Measurements from ENCODE around the gene INPP5E.

INPP5E gene

DNA sequence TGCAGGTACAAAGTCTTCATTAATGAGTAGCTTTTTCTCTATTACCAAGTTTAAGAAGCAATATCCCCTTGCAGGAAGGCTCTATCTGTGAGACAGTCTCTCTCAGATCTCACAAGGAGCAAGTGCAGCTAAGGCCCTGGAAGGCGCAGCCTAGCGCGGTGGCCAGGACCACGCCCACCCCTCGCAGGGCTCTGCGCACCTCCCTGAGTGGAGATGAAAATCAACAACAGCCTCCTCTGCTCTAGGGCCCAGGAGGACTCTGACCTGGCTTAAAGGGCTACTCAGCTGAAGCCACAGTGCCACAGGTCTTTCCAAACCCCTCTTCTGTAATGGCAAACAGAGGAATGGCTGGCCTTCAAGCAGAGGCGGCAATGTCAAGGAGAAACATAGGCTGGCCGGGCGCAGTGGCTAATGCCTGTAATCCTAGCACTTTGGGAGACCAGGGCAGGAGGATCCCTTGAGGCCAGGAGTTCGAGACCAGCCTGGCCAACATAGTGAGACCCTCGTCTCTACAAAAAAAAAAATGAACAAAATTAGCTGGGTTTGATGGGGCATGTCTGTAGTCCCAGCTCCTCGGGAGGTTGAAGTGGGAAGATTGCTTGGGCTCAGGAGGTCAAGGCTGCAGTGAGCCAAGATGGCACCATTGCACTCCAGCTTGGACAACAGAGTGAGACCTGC, 31.3 kb upstream of the INPP5E start:
- Histone ChIP-seq H3K4me3 (ENCODE audit: low read length, poor library complexity, severe bottlenecking) (no peak overlapping the region), H3K9ac (ENCODE audit: low read depth, low read length, poor library complexity, severe bottlenecking) (no peak overlapping the region), H2AFZ (ENCODE audit: low read length) (no peak overlapping the region), H3K4me2 (ENCODE audit: low read depth, low read length, poor library complexity, severe bottlenecking) (no peak overlapping the region), H3K79me2 (ENCODE audit: insufficient read depth, low read length) (peaks cover 12% of the 10 kb centered on the region), H3K36me3 (ENCODE audit: insufficient read depth, low read length) (peaks cover 81% of the 10 kb centered on the region; the same call in 1 of the 2 replicates), H4K20me1 (ENCODE audit: insufficient read depth, low read length, poor library complexity, severe bottlenecking) (peaks cover 3% of the 10 kb centered on the region), H3K27me3 (ENCODE audit: insufficient read depth, low read length, poor library complexity, severe bottlenecking) (no peaks in the 10 kb centered on the region), H3K9me3 (ENCODE audit: insufficient read depth, low read depth, low read length) (no peaks in the 10 kb centered on the region), H3K4me1 (ENCODE audit: insufficient read depth, low read length, poor library complexity, severe bottlenecking) (no peaks in the 10 kb centered on the region), H3F3A (ENCODE audit: low read depth) (no peaks in the 10 kb centered on the region), H3K9me2 (replicated peaks; ENCODE audit: low read depth, low read length) (no peaks in the 10 kb centered on the region)
- TF ChIP-seq, protein P1, sequence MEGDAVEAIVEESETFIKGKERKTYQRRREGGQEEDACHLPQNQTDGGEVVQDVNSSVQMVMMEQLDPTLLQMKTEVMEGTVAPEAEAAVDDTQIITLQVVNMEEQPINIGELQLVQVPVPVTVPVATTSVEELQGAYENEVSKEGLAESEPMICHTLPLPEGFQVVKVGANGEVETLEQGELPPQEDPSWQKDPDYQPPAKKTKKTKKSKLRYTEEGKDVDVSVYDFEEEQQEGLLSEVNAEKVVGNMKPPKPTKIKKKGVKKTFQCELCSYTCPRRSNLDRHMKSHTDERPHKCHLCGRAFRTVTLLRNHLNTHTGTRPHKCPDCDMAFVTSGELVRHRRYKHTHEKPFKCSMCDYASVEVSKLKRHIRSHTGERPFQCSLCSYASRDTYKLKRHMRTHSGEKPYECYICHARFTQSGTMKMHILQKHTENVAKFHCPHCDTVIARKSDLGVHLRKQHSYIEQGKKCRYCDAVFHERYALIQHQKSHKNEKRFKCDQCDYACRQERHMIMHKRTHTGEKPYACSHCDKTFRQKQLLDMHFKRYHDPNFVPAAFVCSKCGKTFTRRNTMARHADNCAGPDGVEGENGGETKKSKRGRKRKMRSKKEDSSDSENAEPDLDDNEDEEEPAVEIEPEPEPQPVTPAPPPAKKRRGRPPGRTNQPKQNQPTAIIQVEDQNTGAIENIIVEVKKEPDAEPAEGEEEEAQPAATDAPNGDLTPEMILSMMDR (conservative IDR thresholded peaks at IDR 0.05; ENCODE audit: low read length) = no peak
- TF ChIP-seq EZH2phosphoT487 (IDR thresholded peaks at IDR 0.05; ENCODE audit: borderline replicate concordance) = no peak

GRCh38 chr9:136470356-136470755, 30.7 kb upstream of the INPP5E start:
- Histone ChIP-seq H3K36me3 (ENCODE audit: insufficient read depth, low read length) (peaks cover 81% of the 10 kb centered on the region), H3K9me3 (ENCODE audit: insufficient read depth, low read depth, low read length) (no peaks in the 10 kb centered on the region), H3K79me2 (ENCODE audit: insufficient read depth, low read length) (peaks cover 12% of the 10 kb centered on the region), H3K9me2 (replicated peaks; ENCODE audit: low read depth, low read length) (no peaks in the 10 kb centered on the region), H3F3A (ENCODE audit: low read depth) (no peaks in the 10 kb centered on the region), H4K20me1 (ENCODE audit: insufficient read depth, low read length, poor library complexity, severe bottlenecking) (peaks cover 3% of the 10 kb centered on the region), H3K4me1 (ENCODE audit: insufficient read depth, low read length, poor library complexity, severe bottlenecking) (no peaks in the 10 kb centered on the region), H3K4me3 (ENCODE audit: low read length, poor library complexity, severe bottlenecking) (no peak overlapping the region), H3K4me2 (ENCODE audit: low read depth, low read length, poor library complexity, severe bottlenecking) (no peak overlapping the region), H3K9ac (ENCODE audit: low read depth, low read length, poor library complexity, severe bottlenecking) (no peak overlapping the region), H2AFZ (ENCODE audit: low read length) (no peak overlapping the region), H3K27me3 (ENCODE audit: insufficient read depth, low read length, poor library complexity, severe bottlenecking) (no peaks in the 10 kb centered on the region)
- TF ChIP-seq, protein P1 (conservative IDR thresholded peaks at IDR 0.05; ENCODE audit: low read length) = no peak
- no peak for TF ChIP-seq EZH2phosphoT487 (IDR thresholded peaks at IDR 0.05; ENCODE audit: borderline replicate concordance)

DNA sequence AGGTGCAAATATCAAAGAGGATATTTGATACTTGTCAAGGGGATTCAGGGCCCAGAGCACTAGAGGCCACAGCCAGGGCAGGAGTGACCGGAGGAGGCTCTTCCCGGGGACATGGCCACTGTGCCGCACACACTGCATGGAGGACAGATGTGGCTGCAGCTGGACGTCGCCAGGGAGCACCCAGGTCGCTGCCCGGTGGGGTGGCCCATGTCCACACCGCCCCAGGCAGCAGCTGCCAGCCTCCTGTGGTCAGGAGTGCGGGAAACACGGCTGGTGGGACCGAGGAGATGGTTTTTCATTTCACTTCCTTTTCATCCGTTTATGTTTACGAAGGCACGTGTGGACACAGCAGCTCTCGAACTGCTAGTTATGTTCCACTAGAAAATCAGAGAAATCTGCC, 28.1 kb upstream of the INPP5E start:
- no peak overlapping the region for H2AFZ ChIP-seq (ENCODE audit: low read length)
- H3K9me3 ChIP-seq (ENCODE audit: insufficient read depth, low read depth, low read length) = no peaks in the 10 kb centered on the region
- no peaks in the 10 kb centered on the region for H4K20me1 ChIP-seq (ENCODE audit: insufficient read depth, low read length, poor library complexity, severe bottlenecking)
- no peak overlapping the region for H3K4me2 ChIP-seq (ENCODE audit: low read depth, low read length, poor library complexity, severe bottlenecking)
- peaks cover 12% of the 10 kb centered on the region for H3K79me2 ChIP-seq (ENCODE audit: insufficient read depth, low read length)
- H3K36me3 ChIP-seq (ENCODE audit: insufficient read depth, low read length) = peaks cover 84% of the 10 kb centered on the region
- H3K9me2 ChIP-seq (replicated peaks; ENCODE audit: low read depth, low read length) = no peaks in the 10 kb centered on the region
- H3K9ac ChIP-seq (ENCODE audit: low read depth, low read length, poor library complexity, severe bottlenecking) = no peak overlapping the region
- H3K27me3 ChIP-seq (ENCODE audit: insufficient read depth, low read length, poor library complexity, severe bottlenecking) = no peaks in the 10 kb centered on the region
- H3K4me1 ChIP-seq (ENCODE audit: insufficient read depth, low read length, poor library complexity, severe bottlenecking) = no peaks in the 10 kb centered on the region
- H3K4me3 ChIP-seq (ENCODE audit: low read length, poor library complexity, severe bottlenecking) = no peak overlapping the region
- no peak for TF ChIP-seq EZH2phosphoT487 (IDR thresholded peaks at IDR 0.05; ENCODE audit: borderline replicate concordance)
- TF ChIP-seq, protein P1 (conservative IDR thresholded peaks at IDR 0.05; ENCODE audit: low read length) = no peak
- no peaks in the 10 kb centered on the region for H3F3A ChIP-seq (ENCODE audit: low read depth)
